Neural crest cell (in vitro differentiated cells): ENCODE measurements around the gene IL4R. TPM values are rescaled to one million over a fixed set of nuclear protein-coding genes. Genes with fewer than 3 reads are reported as not detected.

Source experiments
- DNase-seq: peaks from one replicate; pipeline ENCODE4 v3.0.0; 2021; ENCODE audit warnings: low read depth, mixed read lengths, low spot score
- H3K27ac Mint-ChIP-seq: one replicate; pipeline ENCODE4 v1.8.0; 2021; ENCODE audit warnings: mild to moderate bottlenecking, mixed read lengths; ENCODE audit not compliant: unreplicated experiment
- H3K27me3 Mint-ChIP-seq: 2 replicates; pipeline ENCODE4 v1.8.0; 2021; ENCODE audit warnings: low read depth, mild to moderate bottlenecking, mixed read lengths
- H3K36me3 Mint-ChIP-seq: 2 replicates; pipeline ENCODE4 v1.8.0; 2021; ENCODE audit warnings: low read depth, mild to moderate bottlenecking, mixed read lengths
- H3K4me1 Mint-ChIP-seq: 2 replicates; pipeline ENCODE4 v1.8.0; 2021; ENCODE audit warnings: mixed read lengths
- H3K4me3 Mint-ChIP-seq: one replicate; pipeline ENCODE4 v1.8.0; 2021; ENCODE audit warnings: mild to moderate bottlenecking, mixed read lengths
- H3K9me3 Mint-ChIP-seq: 2 replicates; pipeline ENCODE4 v1.8.0; 2021; ENCODE audit warnings: mixed read lengths
- CTCF ChIP-seq: fragments of 200-600 bp; sonication (generic); conservative IDR thresholded peaks from 2 replicates; pipeline ENCODE4 v1.5.0; 2021; ENCODE audit warnings: antibody characterized with exemption, mild to moderate bottlenecking
- total RNA-seq: library from RNA; stranded (reverse); gene quantifications from 2 replicates; pipeline ENCODE4 v1.2.1, GENCODE V29; 2021

Gene IL4R
- total RNA-seq, 1 donor from 2014 or later, result 11.2 TPM

- Mint-ChIP-seq H3K4me3 (no peak overlapping the region), H3K4me1 (peaks cover 8% of the 10 kb centered on the region), H3K27ac (peak overlapping the region; percentile 32), H3K9me3 (no peaks in the 10 kb centered on the region), H3K27me3 (no peaks in the 10 kb centered on the region), H3K36me3 (no peaks in the 10 kb centered on the region)
- no peak for DNase-seq
- no peak for TF ChIP-seq CTCF
These were observed 19.3 kb downstream of the IL4R start for GRCh38 chr16:27333104-27333503.

GRCh38 chr16:27333549-27333948, 19.8 kb downstream of the IL4R start:
- no peak for DNase-seq
- Mint-ChIP-seq H3K9me3 (no peaks in the 10 kb centered on the region), H3K4me1 (peaks cover 8% of the 10 kb centered on the region), H3K4me3 (no peak overlapping the region), H3K27ac (no peak overlapping the region), H3K36me3 (no peaks in the 10 kb centered on the region), H3K27me3 (no peaks in the 10 kb centered on the region)
- TF ChIP-seq CTCF, result no peak

GRCh38 chr16:27334192-27334764, 20.5 kb downstream of the IL4R start:
- no peak overlapping the region for H3K27ac Mint-ChIP-seq
- no peaks in the 10 kb centered on the region for H3K36me3 Mint-ChIP-seq
- no peaks in the 10 kb centered on the region for H3K27me3 Mint-ChIP-seq
- DNase-seq, result no peak
- no peaks in the 10 kb centered on the region for H3K9me3 Mint-ChIP-seq
- TF ChIP-seq CTCF, result no peak
- no peak overlapping the region for H3K4me3 Mint-ChIP-seq
- H3K4me1 Mint-ChIP-seq, result peaks cover 8% of the 10 kb centered on the region

- Mint-ChIP-seq H3K4me3 (no peak overlapping the region), H3K9me3 (no peaks in the 10 kb centered on the region), H3K4me1 (peaks cover 8% of the 10 kb centered on the region), H3K27me3 (no peaks in the 10 kb centered on the region), H3K27ac (no peak overlapping the region), H3K36me3 (no peaks in the 10 kb centered on the region)
- no peak for TF ChIP-seq CTCF
- no peak for DNase-seq
These were observed 21.1 kb downstream of the IL4R start for GRCh38 chr16:27334838-27335237.

GRCh38 chr16:27335349-27336053, 21.7 kb downstream of the IL4R start:
- DNase-seq, result no peak
- Mint-ChIP-seq H3K4me3 (no peak overlapping the region), H3K27ac (no peak overlapping the region), H3K4me1 (peaks cover 8% of the 10 kb centered on the region), H3K36me3 (no peaks in the 10 kb centered on the region), H3K27me3 (no peaks in the 10 kb centered on the region), H3K9me3 (no peaks in the 10 kb centered on the region)
- no peak for TF ChIP-seq CTCF
